ENCODE results near the gene PHF21B. TPM values are rescaled to one million over a fixed set of nuclear protein-coding genes. Genes with fewer than 3 reads are reported as not detected.
"Not testable (repeated sequence)": the region's sequence is repeated elsewhere in the genome, so short reads cannot be mapped to it uniquely, and the experiment has no call there.

PHF21B gene
- total RNA-seq, 1 donor from 2014 or later, result 0.07 TPM

DNA sequence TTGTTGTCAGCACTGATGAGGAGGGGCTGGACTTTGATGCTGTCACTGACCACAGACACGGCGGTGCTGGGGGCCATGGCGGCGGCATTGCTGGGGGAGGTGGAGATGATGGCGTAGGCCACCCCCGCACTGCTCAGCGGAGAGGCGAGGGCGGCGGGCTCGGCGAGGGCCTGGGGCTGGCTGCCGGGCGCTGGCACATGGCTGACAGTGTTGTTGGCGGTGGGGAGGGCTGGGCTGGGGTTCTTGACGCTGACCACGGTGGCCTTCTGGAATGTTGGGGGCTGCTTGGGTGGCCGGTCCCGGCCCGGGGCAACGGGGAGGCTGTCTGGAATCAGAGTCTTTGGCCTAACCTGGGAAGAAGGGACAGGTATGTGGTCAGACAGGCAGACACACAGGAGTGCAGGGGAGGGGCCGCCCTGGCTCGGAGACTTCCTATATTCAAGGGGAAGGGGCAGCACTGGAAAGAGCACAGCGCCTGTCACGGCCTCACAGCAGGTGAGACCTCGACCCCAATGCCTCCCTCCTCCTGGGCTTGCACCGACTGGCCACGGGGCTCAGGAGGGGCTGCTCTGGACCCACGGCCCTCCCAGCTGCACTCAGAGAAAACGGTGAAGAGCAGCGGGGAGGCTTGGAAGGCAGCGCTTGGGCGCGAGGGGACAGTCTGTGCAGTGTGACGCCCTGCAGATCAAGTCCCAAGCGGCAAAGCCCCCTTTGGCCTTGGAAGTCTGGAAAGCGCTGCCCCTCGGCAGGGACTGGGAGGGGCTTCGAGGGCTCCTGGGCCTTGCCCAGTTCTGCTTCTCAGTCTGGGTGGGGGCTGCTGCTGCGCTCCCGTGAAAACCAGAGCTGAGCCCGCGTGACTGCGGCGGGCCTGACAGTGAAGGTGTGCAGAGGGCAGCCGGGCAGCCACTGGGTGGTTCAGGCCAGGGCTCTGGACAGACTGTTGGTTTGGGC lies 93.2 kb downstream of the PHF21B start:
- DNase-seq, result no peak
- no peaks in the 10 kb centered on the region for H3K27me3 Mint-ChIP-seq
- no peaks in the 10 kb centered on the region for H3K4me1 Mint-ChIP-seq
- intact Hi-C loops (cut with micrococcal nuclease), result no loop called here
- no peak overlapping the region for H3K4me3 Mint-ChIP-seq
- no peak overlapping the region for H3K27ac Mint-ChIP-seq
- H3K9me3 Mint-ChIP-seq, result no peaks in the 10 kb centered on the region
- H3K36me3 Mint-ChIP-seq (ENCODE audit: low read depth), result no peaks in the 10 kb centered on the region

DNA sequence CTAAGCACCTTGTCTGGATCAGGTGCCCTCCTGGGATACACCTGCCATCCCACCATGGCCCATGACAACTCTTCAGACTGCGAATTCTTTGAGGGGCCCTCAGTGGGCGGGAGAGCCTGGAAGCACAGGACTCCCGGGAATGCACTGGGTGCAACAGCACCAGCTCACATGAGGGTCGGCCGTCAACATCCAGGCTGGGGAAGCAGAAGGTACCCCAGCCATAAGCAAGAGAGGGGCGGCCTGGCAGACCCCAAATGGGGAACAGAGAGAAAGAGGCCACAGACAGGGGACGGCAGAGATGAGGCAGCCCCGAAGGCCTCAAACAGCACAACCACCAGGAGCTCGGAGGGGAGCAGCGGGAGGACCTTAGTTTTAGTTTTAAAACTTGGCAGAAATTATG lies 94.4 kb downstream of the PHF21B start:
- DNase-seq, result no peak
- intact Hi-C loops (cut with micrococcal nuclease), result no loop called here
- Mint-ChIP-seq H3K4me1 (no peaks in the 10 kb centered on the region), H3K27me3 (no peaks in the 10 kb centered on the region), H3K9me3 (peaks cover 3% of the 10 kb centered on the region), H3K36me3 (ENCODE audit: low read depth) (no peaks in the 10 kb centered on the region), H3K27ac (no peak overlapping the region), H3K4me3 (no peak overlapping the region)

DNA sequence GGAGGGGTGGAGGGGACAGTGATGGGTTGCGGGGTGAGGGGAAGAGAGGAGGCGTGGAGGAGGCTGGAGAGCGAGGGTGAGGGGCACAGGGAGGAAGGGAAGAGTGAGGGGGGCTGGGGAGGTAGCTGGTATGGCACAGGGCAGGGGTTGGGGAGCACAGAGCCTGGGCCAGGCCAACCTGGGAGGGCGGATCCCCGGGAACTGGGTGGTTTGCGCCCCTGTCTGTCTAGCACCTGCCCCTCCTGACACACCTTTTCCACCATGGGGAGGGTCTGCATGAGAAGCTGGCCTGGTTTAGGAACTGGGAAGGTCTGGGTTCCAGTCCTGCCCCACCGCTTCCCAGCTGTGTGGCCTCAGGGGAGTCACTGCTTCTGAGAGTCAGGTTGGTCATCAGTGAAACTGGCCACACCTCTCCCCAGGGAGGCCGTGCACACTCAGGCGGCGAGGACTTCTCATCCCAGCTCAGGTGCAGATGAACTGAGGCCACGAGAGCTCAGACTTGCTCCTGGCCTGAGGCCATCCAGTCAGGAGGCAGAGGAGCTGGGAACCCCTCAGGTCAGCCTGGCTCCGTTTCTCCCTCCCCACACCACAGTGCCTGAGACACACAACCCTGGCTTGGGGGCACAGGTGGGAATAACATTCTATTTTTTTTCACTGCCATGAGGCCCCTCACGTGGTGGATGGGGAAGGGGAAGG lies 95.6 kb downstream of the PHF21B start:
- intact Hi-C loops (cut with micrococcal nuclease), result no loop called here
- Mint-ChIP-seq H3K9me3 (peaks cover 3% of the 10 kb centered on the region), H3K36me3 (ENCODE audit: low read depth) (no peaks in the 10 kb centered on the region), H3K27ac (no peak overlapping the region), H3K4me1 (no peaks in the 10 kb centered on the region), H3K27me3 (no peaks in the 10 kb centered on the region), H3K4me3 (no peak overlapping the region)
- no peak for DNase-seq

GRCh38 chr22:44913198-44913983 lies 96.4 kb downstream of the PHF21B start:
- H3K27me3 Mint-ChIP-seq, result no peaks in the 10 kb centered on the region
- DNase-seq, result no peak
- no peak overlapping the region for H3K4me3 Mint-ChIP-seq
- H3K4me1 Mint-ChIP-seq, result no peaks in the 10 kb centered on the region
- no peaks in the 10 kb centered on the region for H3K36me3 Mint-ChIP-seq (ENCODE audit: low read depth)
- H3K9me3 Mint-ChIP-seq, result peaks cover 3% of the 10 kb centered on the region
- intact Hi-C loops (cut with micrococcal nuclease), result no loop called here
- no peak overlapping the region for H3K27ac Mint-ChIP-seq

DNA sequence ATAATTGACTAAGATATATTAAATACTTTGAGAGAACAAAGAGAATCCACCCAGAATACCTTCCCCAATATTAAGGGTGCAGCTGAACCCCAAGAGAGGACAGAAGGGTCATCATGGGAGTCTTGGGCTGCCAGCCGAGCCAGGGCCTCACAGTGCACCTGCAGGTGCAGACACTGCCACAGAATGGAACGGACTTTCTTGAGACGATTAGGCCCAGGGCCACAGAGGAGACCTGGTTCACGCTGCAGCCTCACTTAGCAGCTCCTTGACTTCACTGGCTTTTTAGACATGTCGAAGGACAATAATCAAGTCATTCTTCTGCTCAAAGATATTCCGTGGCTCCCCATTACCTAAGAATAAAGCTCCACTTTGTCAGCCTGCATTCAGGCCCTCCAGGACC lies 100.6 kb downstream of the PHF21B start:
- no peak overlapping the region for H3K27ac Mint-ChIP-seq
- no peak for DNase-seq
- H3K4me3 Mint-ChIP-seq, result no peak overlapping the region
- intact Hi-C loops (cut with micrococcal nuclease), result no loop called here
- peaks cover 3% of the 10 kb centered on the region for H3K9me3 Mint-ChIP-seq
- H3K4me1 Mint-ChIP-seq, result no peaks in the 10 kb centered on the region
- no peaks in the 10 kb centered on the region for H3K27me3 Mint-ChIP-seq
- H3K36me3 Mint-ChIP-seq (ENCODE audit: low read depth), result no peaks in the 10 kb centered on the region

DNA sequence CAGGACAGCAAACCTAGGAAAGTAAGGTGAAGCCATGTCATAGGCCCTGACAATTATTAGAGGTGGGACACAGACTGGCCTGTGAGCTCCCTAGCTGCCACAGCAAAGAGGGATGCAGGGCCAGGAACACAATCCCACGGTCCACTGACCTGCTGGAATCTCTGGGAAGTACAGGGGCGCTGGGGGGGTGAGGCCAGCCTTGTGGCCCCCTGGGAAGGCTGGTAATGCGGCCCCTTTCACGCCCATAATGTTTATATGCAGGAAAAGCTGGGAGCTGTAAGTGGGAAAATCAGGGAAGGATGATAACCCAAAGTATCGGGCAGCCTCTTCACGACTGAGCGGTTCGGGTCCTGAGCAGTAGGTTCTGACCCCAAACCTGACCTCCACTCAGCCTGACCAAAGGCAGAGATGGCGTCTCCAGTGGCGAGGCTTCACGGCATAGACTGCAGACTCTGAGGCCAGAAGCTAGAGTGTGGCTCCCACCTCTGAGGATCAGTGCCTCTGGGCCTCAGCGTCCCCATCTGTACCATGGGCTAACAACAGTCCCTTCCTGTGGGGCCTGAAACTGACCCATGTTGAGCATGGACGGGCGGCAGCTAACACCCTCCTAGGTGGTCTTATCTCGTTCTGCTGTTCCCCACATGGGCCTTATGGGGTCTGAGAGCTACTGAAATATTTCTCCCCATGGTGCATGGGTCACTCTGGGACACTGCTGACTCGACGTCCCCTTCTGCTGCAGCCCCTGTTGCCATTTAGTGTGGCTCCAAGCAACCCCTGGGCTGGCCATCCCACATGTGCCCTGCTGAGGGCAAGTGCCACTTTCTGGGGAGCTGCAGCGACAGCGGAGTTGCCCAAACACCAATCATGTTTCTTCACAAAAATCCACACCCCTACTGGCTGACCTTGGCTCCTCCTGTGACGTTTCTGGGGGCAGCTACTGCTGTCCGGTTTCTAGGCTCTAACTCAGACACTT lies 101.8 kb downstream of the PHF21B start:
- Mint-ChIP-seq H3K27ac (no peak overlapping the region), H3K27me3 (no peaks in the 10 kb centered on the region), H3K4me3 (no peak overlapping the region), H3K36me3 (ENCODE audit: low read depth) (no peaks in the 10 kb centered on the region), H3K4me1 (no peaks in the 10 kb centered on the region), H3K9me3 (peaks cover 4% of the 10 kb centered on the region)
- no peak for DNase-seq
- intact Hi-C loops (cut with micrococcal nuclease), result no loop called here

DNA sequence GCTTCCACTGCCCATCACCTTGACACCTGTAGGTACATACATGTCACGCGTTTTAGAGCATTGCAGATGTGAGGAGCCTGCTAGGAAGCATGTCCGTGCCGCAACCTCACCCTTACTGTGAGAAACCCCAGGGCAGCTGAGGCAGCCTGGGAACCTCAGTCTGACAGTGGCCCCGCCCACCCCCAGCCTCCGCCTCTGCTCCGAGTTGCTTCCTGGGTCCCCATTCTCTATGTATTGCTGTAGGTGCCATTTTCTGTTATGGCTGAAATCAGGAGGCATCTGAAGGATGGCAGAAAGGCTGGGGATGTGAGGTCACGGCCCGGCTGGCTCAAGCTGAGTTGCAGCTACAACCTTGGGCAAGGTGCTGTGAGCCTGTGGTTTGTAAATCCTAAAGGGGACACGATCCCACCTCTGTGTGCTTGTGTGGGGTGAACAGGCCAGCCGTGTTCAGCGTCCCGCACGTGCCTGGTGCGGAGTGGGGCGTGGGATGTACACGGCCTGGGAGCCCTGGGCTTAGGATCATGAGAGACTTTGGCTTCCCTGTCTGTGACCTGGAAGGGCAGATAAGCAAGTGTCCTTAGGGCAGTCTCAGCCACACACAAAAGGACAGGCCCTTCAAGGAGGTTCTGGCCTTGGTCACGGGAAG lies 102.7 kb downstream of the PHF21B start:
- no peak overlapping the region for H3K4me3 Mint-ChIP-seq
- peaks cover 11% of the 10 kb centered on the region for H3K9me3 Mint-ChIP-seq
- no peaks in the 10 kb centered on the region for H3K4me1 Mint-ChIP-seq
- no peaks in the 10 kb centered on the region for H3K36me3 Mint-ChIP-seq (ENCODE audit: low read depth)
- H3K27ac Mint-ChIP-seq, result no peak overlapping the region
- intact Hi-C loops (cut with micrococcal nuclease), result no loop called here
- peaks cover 2% of the 10 kb centered on the region for H3K27me3 Mint-ChIP-seq
- no peak for DNase-seq

- peaks cover 11% of the 10 kb centered on the region for H3K9me3 Mint-ChIP-seq
- H3K4me1 Mint-ChIP-seq, result no peaks in the 10 kb centered on the region
- no peak overlapping the region for H3K27ac Mint-ChIP-seq
- H3K36me3 Mint-ChIP-seq (ENCODE audit: low read depth), result no peaks in the 10 kb centered on the region
- H3K27me3 Mint-ChIP-seq, result peaks cover 2% of the 10 kb centered on the region
- intact Hi-C loops (cut with micrococcal nuclease), result no loop called here
- no peak for DNase-seq
- no peak overlapping the region for H3K4me3 Mint-ChIP-seq
Observed at GRCh38 chr22:44906248-44906936, 103.4 kb downstream of the PHF21B start.

GRCh38 chr22:44904492-44905152 lies 105.2 kb downstream of the PHF21B start:
- H3K9me3 Mint-ChIP-seq; H3K27me3 Mint-ChIP-seq; H3K4me3 Mint-ChIP-seq; H3K4me1 Mint-ChIP-seq; H3K27ac Mint-ChIP-seq; H3K36me3 Mint-ChIP-seq (ENCODE audit: low read depth); DNase-seq; intact Hi-C loops (cut with micrococcal nuclease): not testable (repeated sequence)

- H3K4me3 Mint-ChIP-seq; DNase-seq; H3K9me3 Mint-ChIP-seq; H3K4me1 Mint-ChIP-seq; intact Hi-C loops (cut with micrococcal nuclease); H3K27ac Mint-ChIP-seq; H3K36me3 Mint-ChIP-seq (ENCODE audit: low read depth); H3K27me3 Mint-ChIP-seq: not testable (repeated sequence)
Observed at GRCh38 chr22:44903164-44903563, 106.6 kb downstream of the PHF21B start.

- H3K4me1 Mint-ChIP-seq, result no peaks in the 10 kb centered on the region
- H3K36me3 Mint-ChIP-seq (ENCODE audit: low read depth), result no peaks in the 10 kb centered on the region
- intact Hi-C loops (cut with micrococcal nuclease), result no loop called here
- peaks cover 7% of the 10 kb centered on the region for H3K9me3 Mint-ChIP-seq
- H3K27ac Mint-ChIP-seq, result no peak overlapping the region
- DNase-seq, result no peak
- H3K27me3 Mint-ChIP-seq, result peaks cover 2% of the 10 kb centered on the region
- no peak overlapping the region for H3K4me3 Mint-ChIP-seq
Observed at GRCh38 chr22:44901301-44901700, 108.5 kb downstream of the PHF21B start.

- intact Hi-C loops (cut with micrococcal nuclease), result no loop called here
- Mint-ChIP-seq H3K4me3 (no peak overlapping the region), H3K4me1 (no peaks in the 10 kb centered on the region), H3K36me3 (ENCODE audit: low read depth) (no peaks in the 10 kb centered on the region), H3K9me3 (peaks cover 7% of the 10 kb centered on the region), H3K27ac (no peak overlapping the region), H3K27me3 (peaks cover 2% of the 10 kb centered on the region)
- DNase-seq, result no peak
Observed at GRCh38 chr22:44898236-44898635, 111.6 kb downstream of the PHF21B start.

Measured in activated CD4-positive, alpha-beta T cell treated with anti-CD3 and anti-CD28 coated beads, Interleukin-2, amount 10 ng/mL, durations not matched to agents 24 days and 14 days (primary cell).